B cell (primary cell): ENCODE results near the gene KCNN1. TPM values are rescaled to one million over a fixed set of nuclear protein-coding genes. Genes with fewer than 3 reads are reported as not detected.

Experiments used
- ATAC-seq: fragments of 200-7000 bp; cut with Tn5 transposase; one replicate; pipeline ENCODE4 v1.10.0; 2021; ENCODE audit warnings: low read depth, mild to moderate bottlenecking, moderate number of reproducible peaks, moderate library complexity
- CTCF ChIA-PET: fragments of 350-600 bp; sonication (Branson Sonifier 250); formaldehyde crosslinking; loops from one replicate; lab custom pipeline; 2021; ENCODE audit warnings: antibody characterized with exemption, inconsistent platforms; lab: Charles Lee
- POLR2A ChIA-PET: fragments of 350-600 bp; sonication (Branson Sonifier 250); formaldehyde crosslinking; loops from one replicate; lab custom pipeline; 2021; ENCODE audit warnings: antibody characterized with exemption; lab: Charles Lee
- DNase-seq: peaks from one replicate; pipeline ENCODE4 v3.0.0; 2013
- H2AFZ ChIP-seq: 2 replicates; pipeline ENCODE4 v1.6.1; 2012; ENCODE audit warnings: mild to moderate bottlenecking, low read depth, low read length; ENCODE audit not compliant: insufficient read depth, poor library complexity, severe bottlenecking
- H3K27ac ChIP-seq, 2 donors: 1 replicate in 1 of 2; 2 replicates in 1 of 2; pipeline ENCODE4 v1.5.1; 2012 to 2013; ENCODE audit warnings: low read length in 2 of 2, mild to moderate bottlenecking in 2 of 2, moderate library complexity in 1 of 2
- H3K27me3 ChIP-seq, 4 experiments: fragments of 200-600 bp in 1 of 4; sonication (generic) in 1 of 4; replicated peaks in 1 of 4; 1 replicate in 2 of 4; 2 replicates in 2 of 4; pipeline versions ENCODE4 v1.6.1 to v1.7.0; 2013 to 2016; ENCODE audit warnings: low read length in 3 of 4, mild to moderate bottlenecking in 2 of 4, mixed read lengths in 1 of 4, moderate library complexity in 1 of 4; ENCODE audit not compliant: insufficient read depth in 4 of 4, control insufficient read depth in 3 of 4; ENCODE audit errors: control extremely low read depth in 1 of 4
- H3K36me3 ChIP-seq, 2 experiments: replicated peaks in 1 of 2; 1 replicate in 1 of 2; 2 replicates in 1 of 2; pipeline versions ENCODE4 v1.6.1 to v1.7.1; 2013; ENCODE audit warnings: low read length in 1 of 2; ENCODE audit not compliant: insufficient read depth in 2 of 2, control insufficient read depth in 1 of 2; ENCODE audit errors: control extremely low read depth in 1 of 2, extremely low read depth in 1 of 2
- H3K4me1 ChIP-seq, 2 donors: fragments of 200-600 bp in 1 of 2; sonication (generic) in 1 of 2; 1 replicate in 1 of 2; 2 replicates in 1 of 2; pipeline versions ENCODE4 v1.5.1 to v1.6.1; 2013 to 2017; ENCODE audit warnings: low read length in 2 of 2; ENCODE audit not compliant: control insufficient read depth in 2 of 2, insufficient read depth in 2 of 2
- H3K4me2 ChIP-seq: replicated peaks from 2 replicates; pipeline ENCODE3; 2012; ENCODE audit warnings: mild to moderate bottlenecking, low read depth, low read length; ENCODE audit not compliant: poor library complexity, severe bottlenecking
- H3K4me3 ChIP-seq, 5 experiments: fragments of 200-600 bp in 1 of 5; sonication (generic) in 1 of 5; 1 replicate in 3 of 5; 2 replicates in 2 of 5; pipeline versions ENCODE4 v1.5.1 to v1.7.0; 2011 to 2016; ENCODE audit warnings: low read length in 4 of 5, mild to moderate bottlenecking in 4 of 5, low read depth in 2 of 5, control low read depth in 1 of 5, moderate library complexity in 1 of 5; ENCODE audit not compliant: insufficient read depth in 1 of 5; ENCODE audit errors: control extremely low read depth in 1 of 5, extremely low read depth in 1 of 5
- H3K79me2 ChIP-seq: fragments of 200-600 bp; sonication (generic); one replicate; pipeline ENCODE4 v1.6.0; 2016; ENCODE audit warnings: low read length; ENCODE audit not compliant: control insufficient read depth, insufficient read depth
- H3K9ac ChIP-seq: fragments of 200-600 bp; sonication (generic); 2 replicates; pipeline ENCODE4 v1.6.1; 2017; ENCODE audit warnings: mild to moderate bottlenecking, low read length, moderate library complexity
- H3K9me3 ChIP-seq, 3 donors: one replicate each; pipeline versions ENCODE4 v1.6.1 to v1.7.1; 2013; ENCODE audit warnings: low read length in 2 of 3; ENCODE audit not compliant: control insufficient read depth in 2 of 3, insufficient read depth in 1 of 3; ENCODE audit errors: control extremely low read depth in 1 of 3
- H4K20me1 ChIP-seq: 2 replicates; pipeline ENCODE4 v1.6.0; 2012; ENCODE audit warnings: mild to moderate bottlenecking, low read length; ENCODE audit not compliant: insufficient read depth, control insufficient read depth, poor library complexity, severe bottlenecking
- H3K27ac Mint-ChIP-seq: one replicate; pipeline ENCODE4 v1.8.0; 2021; ENCODE audit warnings: mixed read lengths
- H3K27me3 Mint-ChIP-seq: one replicate; pipeline ENCODE4 v1.8.0; 2021; ENCODE audit warnings: mixed read lengths
- H3K4me1 Mint-ChIP-seq: one replicate; pipeline ENCODE4 v1.8.0; 2021; ENCODE audit warnings: mixed read lengths
- H3K4me3 Mint-ChIP-seq: one replicate; pipeline ENCODE4 v1.8.0; 2021; ENCODE audit warnings: mixed read lengths
- H3K9me3 Mint-ChIP-seq: one replicate; pipeline ENCODE4 v1.8.0; 2022; ENCODE audit warnings: mixed read lengths; ENCODE audit not compliant: insufficient read depth
- CTCF ChIP-seq: fragments of 200-600 bp; IDR thresholded peaks from one replicate; pipeline ENCODE4 v1.8.0; 2022; ENCODE audit warnings: antibody characterized with exemption, mild to moderate bottlenecking
- EZH2 ChIP-seq: IDR thresholded peaks from 2 replicates; pipeline ENCODE4 v1.6.1; 2012; ENCODE audit warnings: borderline replicate concordance, low read depth, mild to moderate bottlenecking, moderate library complexity, low read length; ENCODE audit not compliant: insufficient read depth, poor library complexity, severe bottlenecking
- WGBS: methylation state at CpG from one replicate; pipeline ENCODE4 v1.1.5; 2013; ENCODE audit warnings: missing lambda C conversion rate; ENCODE audit not compliant: insufficient coverage; 5-methylcytosine and 5-hydroxymethylcytosine counted together
- intact Hi-C: fragments of 100-400 bp; cut with micrococcal nuclease; formaldehyde crosslinking; loops from one replicate; pipeline ENCODE4 v1.10.0; 2022
- polyA plus RNA-seq: library from polyadenylated mRNA; depleted of rRNA; stranded (reverse); fragments of >200 nt; gene quantifications from 2 replicates; pipeline ENCODE4 v1.2.3, GENCODE V29; 2012
- total RNA-seq, 2 donors: library from RNA; stranded (reverse); fragments of 120-200 nt in 1 of 2; gene quantifications; 1 replicate in 1 of 2; 2 replicates in 1 of 2; pipeline versions ENCODE4 v1.2.3 to v1.2.4, GENCODE V29; 2013 to 2022

Gene KCNN1
- total and polyA plus RNA-seq, 2 donors (not counting 1 experiment from before 2014, with no cell fraction given): 0.04 TPM; not detected in 1

GRCh38 chr19:17996826-17997316 lies 30.0 kb downstream of the KCNN1 start:
- peaks cover 5% of the 10 kb centered on the region for H3K79me2 ChIP-seq
- Mint-ChIP-seq H3K27me3 (no peaks in the 10 kb centered on the region), H3K4me1 (peaks cover 21% of the 10 kb centered on the region), H3K4me3 (peak overlapping the region; percentile 19), H3K27ac (no peak overlapping the region), H3K9me3 (no peaks in the 10 kb centered on the region)
- peaks cover 0 to under 1% of the 10 kb centered on the region in 2 experiments for H3K36me3 ChIP-seq
- H3K9ac ChIP-seq: no peak overlapping the region
- ATAC-seq (peak; percentile 35), DNase-seq (peak; percentile 89)
- H3K4me1 ChIP-seq: peaks cover 9 to 23% of the 10 kb centered on the region in 2 donors
- ChIA-PET CTCF (interaction anchor here (0.6 to 23.7 kb wide), 27 partner anchors 9 to 593 kb away, joined by 3 to 346 read pairs (median 4); partner anchors contain the start of genes ARRDC2, CCDC124, KCNN1 and RPL18A), POLR2A (interaction anchor here (0.6 to 2.5 kb wide), 4 partner anchors 39 to 137 kb away, joined by 3 to 8 read pairs (median 4); partner anchors contain the start of gene RPL18A)
- no peaks in the 10 kb centered on the region for H4K20me1 ChIP-seq
- no peak overlapping the region for H3K27ac ChIP-seq
- peak overlapping the region; percentile 33 for H3K4me2 ChIP-seq
- intact Hi-C loops: loop anchor here (1.0 kb wide), 3 partner anchors 51 to 138 kb away; partner anchors contain the start of gene RPL18A
- H3K27me3 ChIP-seq: no peaks in the 10 kb centered on the region
- no peak overlapping the region for H3K4me3 ChIP-seq
- H3K9me3 ChIP-seq: no peaks in the 10 kb centered on the region
- 9% methylated on average over 12 of the region's 15 CpGs for WGBS
- TF ChIP-seq CTCF (peak; percentile 96), EZH2 (no peak)
- peak overlapping the region; percentile 33 for H2AFZ ChIP-seq
